SH-SY5Y (cell line): ENCODE results near the gene UBASH3A.

ENCODE experiments used
- GATA2 ChIP-seq: IDR thresholded peaks from 2 replicates; pipeline ENCODE4 v1.6.1; 2011; ENCODE audit warnings: mild to moderate bottlenecking, low read depth, low read length
- GATA3 ChIP-seq: IDR thresholded peaks from 2 replicates; pipeline ENCODE4 v1.6.1; 2011; ENCODE audit warnings: low read depth, mild to moderate bottlenecking, low read length, moderate library complexity

DNA sequence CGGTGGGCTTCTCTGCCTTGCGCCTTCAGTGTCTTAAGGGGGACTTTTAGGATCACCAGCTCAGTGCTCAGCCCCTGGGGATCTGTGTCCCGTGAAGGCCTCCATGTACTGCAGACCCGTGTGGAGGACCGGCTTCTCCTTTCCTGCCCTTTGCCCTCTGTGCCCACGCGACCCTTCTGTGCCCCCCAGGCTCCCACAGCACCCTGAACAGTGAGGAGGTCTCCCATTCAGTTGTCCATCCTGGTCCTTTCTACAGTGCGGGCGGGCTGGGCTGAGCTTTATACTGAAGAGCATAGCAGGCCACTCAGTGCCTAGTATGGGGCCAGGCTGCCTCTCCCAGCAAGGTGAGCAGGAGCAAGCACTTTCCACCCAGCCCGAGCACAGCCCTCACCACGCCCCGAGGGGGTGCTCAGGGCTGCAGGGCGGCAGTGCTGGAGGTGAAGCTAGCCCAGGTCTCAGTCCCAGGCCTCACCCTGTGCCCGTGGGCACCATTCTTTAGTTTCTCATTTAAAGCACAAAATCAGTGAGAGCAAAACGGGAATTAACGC lies 29.7 kb upstream of the UBASH3A start:
- TF ChIP-seq GATA3 (no peak), GATA2 (no peak)
